ENCODE results near the gene WARS2.

GRCh38 chr1:119133987-119134386, 6.5 kb downstream of the WARS2 start:
- TF ChIP-seq POLR2A (IDR thresholded peaks at IDR 0.05; ENCODE audit: low read length) (no peak), GATA1 (IDR thresholded peaks at IDR 0.05; ENCODE audit: low read depth, low read length) (no peak)

Measured in erythroblast (primary cell).